ENCODE measurements around the gene CEACAM6.

GRCh38 chr19:41802770-41803169 is 47.4 kb downstream of the CEACAM6 start:
- TF ChIP-seq POLR2A (IDR thresholded peaks at IDR 0.05; ENCODE audit: low read depth, low read length) (no peak), POLR2AphosphoS5 (IDR thresholded peaks at IDR 0.05; ENCODE audit: low read depth, low read length) (no peak), TAF1 (IDR thresholded peaks at IDR 0.05; ENCODE audit: borderline replicate concordance, low read depth, low read length) (no peak)

Measured in GM12892 (cell line).